Pancreas (tissue), 10 donors: Measurements from ENCODE around the gene NLGN3. TPM values are rescaled to one million over a fixed set of nuclear protein-coding genes. Genes with fewer than 3 reads are reported as not detected.
A peak's percentile ranks its signal among the peaks of the same experiment; 100 is the strongest.
"Not testable (repeated sequence)": the region's sequence is repeated elsewhere in the genome, so short reads cannot be mapped to it uniquely, and the experiment has no call there.

ENCODE experiments used
- ATAC-seq, 4 donors: fragments of 200-7000 bp; cut with Tn5 transposase; one replicate each; pipeline versions ENCODE4 v1.8.0 to v1.9.1; 2020; ENCODE audit warnings: mild to moderate bottlenecking in 4 of 4, moderate library complexity in 4 of 4
- DNase-seq, 6 donors: peaks; one replicate each; pipeline ENCODE4 v3.0.0-alpha.2; 2020
- FAIRE-seq: peaks from 2 replicates; lab custom pipeline; 2012; peaks lifted over from hg19 to GRCh38; lab: Jason Lieb, UNC
- H3K27ac ChIP-seq, 4 donors: fragments of 200-600 bp; sonication (generic); 1 replicate in 3 of 4; 2 replicates in 1 of 4; pipeline versions ENCODE4 v1.5.0 to v1.8.0; 2020
- H3K27me3 ChIP-seq, 4 donors: fragments of 200-600 bp; one replicate each; pipeline ENCODE4 v1.8.0; 2021
- H3K36me3 ChIP-seq, 3 donors: fragments of 200-600 bp; sonication (generic) in 1 of 3; one replicate each; pipeline versions ENCODE4 v1.5.0 to v1.8.0; 2020 to 2021
- H3K4me1 ChIP-seq, 3 donors: fragments of 200-600 bp; one replicate each; pipeline ENCODE4 v1.8.0; 2021
- H3K4me3 ChIP-seq, 4 donors: fragments of 200-600 bp; sonication (generic) in 2 of 4; one replicate each; pipeline versions ENCODE4 v1.5.0 to v1.8.0; 2020 to 2021
- H3K9me3 ChIP-seq, 4 donors: fragments of 200-600 bp; one replicate each; pipeline ENCODE4 v1.8.0; 2021
- CTCF ChIP-seq, 4 donors: fragments of 200-600 bp; sonication (generic) in 3 of 4; IDR thresholded peaks; one replicate each; pipeline versions ENCODE4 v1.5.0 to v1.8.0; 2021; ENCODE audit warnings: antibody characterized with exemption in 4 of 4
- WGBS, 2 donors: extraction: QIAGEN DNeasy Blood & Tissue Kit; methylation state at CpG; one replicate each; pipeline ENCODE4 v1.1.7; 2013; 5-methylcytosine and 5-hydroxymethylcytosine counted together
- intact Hi-C, 3 donors: fragments of 100-400 bp; cut with DNase I; formaldehyde crosslinking; loops; one replicate each; pipeline versions ENCODE4 v1.11.1 to v1.14.2; 2022
- polyA plus RNA-seq, 2 donors: library from polyadenylated mRNA; stranded (reverse); fragments of 200-250 nt; gene quantifications; one replicate each; pipeline ENCODE4 v1.2.3, GENCODE V29; 2013
- total RNA-seq, 6 donors: library from RNA; stranded (reverse); fragmentation: NEBNext Ultra II Directional in 4 of 6; extraction: Animal tissue kit (Norgen Biotek cat#: 25700) in 4 of 6; gene quantifications; one replicate each; pipeline versions ENCODE4 v1.2.1 to v1.2.4, GENCODE V29; 2021 to 2023
- donor health status: healthy with polysubstance abuse.
- donor health status: DM: no; HTN: no; CAD: no; lungs with moderate emphysema.
- donor health status: DM: no; HTN: no; CAD: no.
- donor health status: control.
- donor health status: control.
- donor health status: Bipolar disorder and iron deficiency.
- donor health status: DM: yes; HTN: yes; CAD: no.
- donor health status: DM: no; HTN: no; CAD: no.
- donor health status: DM: no; HTN: no; CAD: no.
- donor health status: DM: yes; HTN: yes; CAD: no.

NLGN3 gene
- total and polyA plus RNA-seq, 8 donors: 0.04 to 0.56 (median 0.21) TPM

- FAIRE-seq (no peak), ATAC-seq (no peak), DNase-seq (no peak)
- no peaks in the 10 kb centered on the region for H3K9me3 ChIP-seq
- 49% methylated on average over 3 of the region's 3 CpGs for WGBS, 2 donors
- no peak overlapping the region for H3K27ac ChIP-seq
- no peaks in the 10 kb centered on the region for H3K36me3 ChIP-seq
- H3K27me3 ChIP-seq: no peaks in the 10 kb centered on the region
- H3K4me1 ChIP-seq: no peaks in the 10 kb centered on the region
- no peak for TF ChIP-seq CTCF (IDR thresholded peaks at IDR 0.05)
- no peak overlapping the region for H3K4me3 ChIP-seq
- intact Hi-C loops: loop anchor here in 1 of 3 donors (10.0 kb wide), 1 partner anchor 203 kb away; no protein-coding TSS in a partner anchor
These were observed 32.7 kb downstream of the NLGN3 start for GRCh38 chrX:71177327-71177726.

- intact Hi-C loops: loop anchor here in 1 of 3 donors (10.0 kb wide), 1 partner anchor 204 kb away; no protein-coding TSS in a partner anchor
- ATAC-seq (peak in 3 of 4 donors; percentile 54 to 61 (median 57)), DNase-seq (peak in 4 of 6 donors; percentile 33 to 66 (median 39)), FAIRE-seq (no peak)
- H3K4me1 ChIP-seq: no peaks in the 10 kb centered on the region
- H3K4me3 ChIP-seq: no peak overlapping the region
- 1 to 2% methylated on average over 4 of the region's 4 CpGs for WGBS, 2 donors
- H3K9me3 ChIP-seq: no peaks in the 10 kb centered on the region
- H3K36me3 ChIP-seq: no peaks in the 10 kb centered on the region
- peak; percentile 42 to 65 (median 52) for TF ChIP-seq CTCF (IDR thresholded peaks at IDR 0.05)
- H3K27ac ChIP-seq: no peak overlapping the region
- no peaks in the 10 kb centered on the region for H3K27me3 ChIP-seq
These were observed 34.3 kb downstream of the NLGN3 start for GRCh38 chrX:71178908-71179307.

GRCh38 chrX:71180579-71181265 lies 36.1 kb downstream of the NLGN3 start:
- H3K4me1 ChIP-seq, H3K9me3 ChIP-seq, H3K4me3 ChIP-seq, H3K36me3 ChIP-seq, intact Hi-C loops, H3K27me3 ChIP-seq, FAIRE-seq: not testable (repeated sequence)
- H3K27ac ChIP-seq: peak overlapping the region in 2 of 4 donors; percentile 83 to 87
- 51 to 58% methylated on average over 9 of the region's 9 CpGs for WGBS, 2 donors
- peak in 3 of 6 donors; percentile 15 to 48 (median 47) for DNase-seq
- peak in 3 of 4 donors; percentile 12 to 38 (median 26) for ATAC-seq

- whole genome bisulfite sequencing, 2 donors: 0 to 41% methylated on average over 10 of the region's 10 CpGs
- H3K4me3 ChIP-seq: peak overlapping the region in 2 of 4 donors; percentile 23 to 37
- H3K27me3 ChIP-seq: no peaks in the 10 kb centered on the region
- DNase-seq (peak in 3 of 6 donors; percentile 5 to 41 (median 33)), ATAC-seq (peak; percentile 29 to 39 (median 32)), FAIRE-seq (no peak)
- intact Hi-C loops: no loop called here
- H3K4me1 ChIP-seq: no peaks in the 10 kb centered on the region
- no peaks in the 10 kb centered on the region for H3K36me3 ChIP-seq
- peak overlapping the region; percentile 37 to 87 (median 75) for H3K27ac ChIP-seq
- H3K9me3 ChIP-seq: no peaks in the 10 kb centered on the region
- TF ChIP-seq CTCF (IDR thresholded peaks at IDR 0.05): no peak
These were observed 36.9 kb downstream of the NLGN3 start for GRCh38 chrX:71181558-71181909.

GRCh38 chrX:71181910-71182799 lies 37.5 kb downstream of the NLGN3 start:
- Histone ChIP-seq H3K27me3 (no peaks in the 10 kb centered on the region), H3K36me3 (no peaks in the 10 kb centered on the region), H3K27ac (peak overlapping the region; percentile 48 to 87 (median 75)), H3K4me1 (no peaks in the 10 kb centered on the region), H3K9me3 (no peaks in the 10 kb centered on the region), H3K4me3 (peak overlapping the region in 2 of 4 donors; percentile 29 to 37)
- FAIRE-seq: peak; percentile 96
- ATAC-seq: peak; percentile 86 to 91 (median 91)
- WGBS, 2 donors: 1 to 26% methylated on average over 42 of the region's 42 CpGs
- intact Hi-C loops: no loop called here
- DNase-seq: peak; percentile 75 to 89 (median 86)
- TF ChIP-seq CTCF (IDR thresholded peaks at IDR 0.05): no peak
